GM23248 (cell line): ENCODE measurements around the gene CACNB2.

ENCODE experiments used
- EZH2 ChIP-seq: fragments of 200-600 bp; sonication (generic); IDR thresholded peaks from 2 replicates; pipeline ENCODE4 v1.6.1; 2018; ENCODE audit warnings: antibody characterized with exemption, mild to moderate bottlenecking; ENCODE audit not compliant: insufficient read depth, poor library complexity, severe bottlenecking
- EZH2phosphoT487 ChIP-seq: fragments of 200-600 bp; sonication (generic); IDR thresholded peaks from 2 replicates; pipeline ENCODE4 v1.6.1; 2018; ENCODE audit warnings: antibody characterized with exemption, moderate library complexity, mild to moderate bottlenecking, low read depth; ENCODE audit not compliant: insufficient read depth

DNA sequence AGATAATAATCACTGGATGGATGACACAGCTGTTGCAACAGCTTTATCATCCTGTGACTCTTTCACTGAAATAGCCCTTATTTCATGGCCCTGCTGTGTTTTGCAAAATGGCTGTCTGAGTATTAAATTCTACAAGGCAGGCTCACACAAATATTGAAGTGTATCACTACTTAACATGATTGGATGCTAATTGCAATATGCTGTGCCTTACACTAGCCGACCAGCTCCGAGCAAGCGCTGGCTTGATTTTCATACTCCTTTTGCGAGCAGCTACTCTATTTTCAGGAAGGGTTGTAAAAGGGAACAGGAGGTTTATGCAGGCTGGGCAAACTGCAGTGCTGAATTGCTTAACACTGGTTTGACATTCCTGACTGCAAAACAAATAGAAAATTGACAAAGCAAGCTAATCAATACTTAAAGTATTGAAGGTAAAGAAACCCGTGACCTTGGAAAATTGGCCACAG, 121.6 kb downstream of the CACNB2 start:
- no peak for TF ChIP-seq EZH2
- no peak for TF ChIP-seq EZH2phosphoT487
